ENCODE measurements around the gene SLC10A2.

Gene SLC10A2

GRCh38 chr13:103046676-103047075, 19.5 kb downstream of the SLC10A2 start:
- H3K4me1 ChIP-seq (ENCODE audit: control insufficient read depth, insufficient read depth, low read length, unreplicated experiment): no peaks in the 10 kb centered on the region
- H3K36me3 ChIP-seq (ENCODE audit: insufficient read depth, low read length): no peaks in the 10 kb centered on the region
- H3K27me3 ChIP-seq (ENCODE audit: insufficient read depth, low read length): no peaks in the 10 kb centered on the region
- no peaks in the 10 kb centered on the region for H3K79me2 ChIP-seq (ENCODE audit: control insufficient read depth, insufficient read depth, low read length, unreplicated experiment)
- no peak overlapping the region for H3K27ac ChIP-seq (ENCODE audit: low read depth, low read length)
- H2AFZ ChIP-seq (ENCODE audit: low read length, unreplicated experiment): no peak overlapping the region
- H3K4me3 ChIP-seq (ENCODE audit: low read depth, low read length): no peak overlapping the region

DNA sequence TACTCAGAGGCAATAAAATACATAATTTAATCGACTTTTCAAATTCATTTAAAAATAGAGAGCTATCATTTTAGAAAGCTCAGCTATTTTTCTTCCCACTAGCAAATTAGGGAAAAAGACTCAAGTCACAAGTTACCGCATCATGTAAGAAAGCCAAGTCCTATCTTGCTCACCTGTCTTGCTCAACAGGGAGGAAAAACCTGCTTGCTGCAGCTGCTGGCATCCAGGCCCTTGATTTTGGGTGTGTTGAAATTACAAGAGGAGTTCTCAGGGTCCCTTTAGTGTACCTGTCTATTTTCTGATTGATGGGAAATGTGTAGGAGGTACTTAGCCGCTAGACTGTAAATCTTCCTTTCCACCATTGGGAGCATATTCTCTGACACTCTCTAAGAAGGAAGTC, 22.2 kb downstream of the SLC10A2 start:
- Histone ChIP-seq H3K27ac (ENCODE audit: low read depth, low read length) (no peak overlapping the region), H2AFZ (ENCODE audit: low read length, unreplicated experiment) (no peak overlapping the region), H3K4me1 (ENCODE audit: control insufficient read depth, insufficient read depth, low read length, unreplicated experiment) (no peaks in the 10 kb centered on the region), H3K4me3 (ENCODE audit: low read depth, low read length) (no peak overlapping the region), H3K27me3 (ENCODE audit: insufficient read depth, low read length) (no peaks in the 10 kb centered on the region), H3K36me3 (ENCODE audit: insufficient read depth, low read length) (no peaks in the 10 kb centered on the region), H3K79me2 (ENCODE audit: control insufficient read depth, insufficient read depth, low read length, unreplicated experiment) (no peaks in the 10 kb centered on the region)

DNA sequence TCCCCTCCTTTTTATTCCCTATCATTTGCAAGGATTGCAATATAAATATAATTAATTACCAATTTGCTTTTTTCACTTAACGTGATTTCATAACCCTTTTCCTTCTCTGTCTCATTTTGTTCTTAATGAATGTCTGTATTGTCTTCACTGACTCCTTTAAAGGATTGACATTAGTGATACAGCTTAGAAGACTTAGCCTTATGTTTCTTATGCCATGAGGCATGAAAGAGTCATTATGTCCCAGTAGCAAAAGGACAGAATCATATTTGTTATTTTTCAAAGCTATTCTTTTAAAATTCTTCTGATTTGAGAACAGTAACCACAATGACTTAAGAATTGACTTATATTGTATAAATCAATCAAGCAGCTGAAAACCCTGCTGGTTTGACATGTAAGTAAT, 26.2 kb downstream of the SLC10A2 start:
- no peak overlapping the region for H3K4me3 ChIP-seq (ENCODE audit: low read depth, low read length)

GRCh38 chr13:103039183-103039582, 27.0 kb downstream of the SLC10A2 start:
- no peak overlapping the region for H2AFZ ChIP-seq (ENCODE audit: low read length, unreplicated experiment)
- H3K27me3 ChIP-seq (ENCODE audit: insufficient read depth, low read length): no peaks in the 10 kb centered on the region
- H3K27ac ChIP-seq (ENCODE audit: low read depth, low read length): no peak overlapping the region
- H3K4me3 ChIP-seq (ENCODE audit: low read depth, low read length): no peak overlapping the region
- no peaks in the 10 kb centered on the region for H3K4me1 ChIP-seq (ENCODE audit: control insufficient read depth, insufficient read depth, low read length, unreplicated experiment)
- H3K79me2 ChIP-seq (ENCODE audit: control insufficient read depth, insufficient read depth, low read length, unreplicated experiment): no peaks in the 10 kb centered on the region
- H3K36me3 ChIP-seq (ENCODE audit: insufficient read depth, low read length): no peaks in the 10 kb centered on the region

More for the DNA sequence above, 26.2 kb downstream of the SLC10A2 start:
- H3K36me3 ChIP-seq (ENCODE audit: insufficient read depth, low read length): no peaks in the 10 kb centered on the region
- H3K79me2 ChIP-seq (ENCODE audit: control insufficient read depth, insufficient read depth, low read length, unreplicated experiment): no peaks in the 10 kb centered on the region
- H3K27me3 ChIP-seq (ENCODE audit: insufficient read depth, low read length): no peaks in the 10 kb centered on the region
- no peak overlapping the region for H2AFZ ChIP-seq (ENCODE audit: low read length, unreplicated experiment)
- no peaks in the 10 kb centered on the region for H3K4me1 ChIP-seq (ENCODE audit: control insufficient read depth, insufficient read depth, low read length, unreplicated experiment)
- H3K27ac ChIP-seq (ENCODE audit: low read depth, low read length): no peak overlapping the region

- no peak overlapping the region for H3K4me3 ChIP-seq (ENCODE audit: low read depth, low read length)
- H3K36me3 ChIP-seq (ENCODE audit: insufficient read depth, low read length): no peaks in the 10 kb centered on the region
- H3K79me2 ChIP-seq (ENCODE audit: control insufficient read depth, insufficient read depth, low read length, unreplicated experiment): no peaks in the 10 kb centered on the region
- no peaks in the 10 kb centered on the region for H3K4me1 ChIP-seq (ENCODE audit: control insufficient read depth, insufficient read depth, low read length, unreplicated experiment)
- H3K27ac ChIP-seq (ENCODE audit: low read depth, low read length): no peak overlapping the region
- H3K27me3 ChIP-seq (ENCODE audit: insufficient read depth, low read length): no peaks in the 10 kb centered on the region
- no peak overlapping the region for H2AFZ ChIP-seq (ENCODE audit: low read length, unreplicated experiment)
These were observed 29.9 kb downstream of the SLC10A2 start for GRCh38 chr13:103036268-103036667.

- Histone ChIP-seq H2AFZ (ENCODE audit: low read length, unreplicated experiment) (no peak overlapping the region), H3K4me3 (ENCODE audit: low read depth, low read length) (no peak overlapping the region), H3K4me1 (ENCODE audit: control insufficient read depth, insufficient read depth, low read length, unreplicated experiment) (no peaks in the 10 kb centered on the region), H3K36me3 (ENCODE audit: insufficient read depth, low read length) (no peaks in the 10 kb centered on the region), H3K27me3 (ENCODE audit: insufficient read depth, low read length) (no peaks in the 10 kb centered on the region), H3K27ac (ENCODE audit: low read depth, low read length) (no peak overlapping the region), H3K79me2 (ENCODE audit: control insufficient read depth, insufficient read depth, low read length, unreplicated experiment) (no peaks in the 10 kb centered on the region)
These were observed 32.2 kb downstream of the SLC10A2 start for GRCh38 chr13:103033999-103034398.

DNA sequence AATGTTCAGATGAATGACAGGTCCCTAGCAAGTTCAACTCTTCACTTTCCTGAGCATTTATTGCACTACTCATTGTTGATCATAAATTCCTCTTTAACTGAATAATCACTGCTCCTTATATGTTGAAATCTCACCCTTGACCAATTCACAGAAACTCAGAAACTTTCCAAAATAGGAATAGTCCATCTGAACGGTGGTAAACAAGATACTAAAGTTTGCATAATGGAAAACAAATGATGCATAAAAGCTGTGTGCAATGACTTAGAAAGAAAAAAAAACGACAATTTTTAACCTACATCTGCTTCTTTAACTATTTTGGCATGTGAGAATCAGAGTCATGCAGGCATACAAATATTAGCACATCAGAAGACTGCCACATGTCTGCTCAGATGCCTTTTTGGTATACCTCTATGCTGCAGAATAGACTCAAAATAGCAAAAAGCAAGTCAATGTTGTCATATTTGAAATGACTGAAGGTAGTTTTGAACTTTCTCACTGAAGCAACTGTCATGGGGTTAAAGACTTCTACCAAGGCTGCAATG, 34.8 kb downstream of the SLC10A2 start:
- Histone ChIP-seq H3K27me3 (ENCODE audit: insufficient read depth, low read length) (no peaks in the 10 kb centered on the region), H3K79me2 (ENCODE audit: control insufficient read depth, insufficient read depth, low read length, unreplicated experiment) (no peaks in the 10 kb centered on the region), H2AFZ (ENCODE audit: low read length, unreplicated experiment) (no peak overlapping the region), H3K4me1 (ENCODE audit: control insufficient read depth, insufficient read depth, low read length, unreplicated experiment) (no peaks in the 10 kb centered on the region), H3K4me3 (ENCODE audit: low read depth, low read length) (no peak overlapping the region), H3K27ac (ENCODE audit: low read depth, low read length) (no peak overlapping the region), H3K36me3 (ENCODE audit: insufficient read depth, low read length) (no peaks in the 10 kb centered on the region)

- Histone ChIP-seq H3K4me1 (ENCODE audit: control insufficient read depth, insufficient read depth, low read length, unreplicated experiment) (no peaks in the 10 kb centered on the region), H3K79me2 (ENCODE audit: control insufficient read depth, insufficient read depth, low read length, unreplicated experiment) (no peaks in the 10 kb centered on the region), H2AFZ (ENCODE audit: low read length, unreplicated experiment) (no peak overlapping the region), H3K4me3 (ENCODE audit: low read depth, low read length) (no peak overlapping the region), H3K36me3 (ENCODE audit: insufficient read depth, low read length) (no peaks in the 10 kb centered on the region), H3K27me3 (ENCODE audit: insufficient read depth, low read length) (no peaks in the 10 kb centered on the region), H3K27ac (ENCODE audit: low read depth, low read length) (no peak overlapping the region)
These were observed 35.4 kb downstream of the SLC10A2 start for GRCh38 chr13:103030776-103031175.

DNA sequence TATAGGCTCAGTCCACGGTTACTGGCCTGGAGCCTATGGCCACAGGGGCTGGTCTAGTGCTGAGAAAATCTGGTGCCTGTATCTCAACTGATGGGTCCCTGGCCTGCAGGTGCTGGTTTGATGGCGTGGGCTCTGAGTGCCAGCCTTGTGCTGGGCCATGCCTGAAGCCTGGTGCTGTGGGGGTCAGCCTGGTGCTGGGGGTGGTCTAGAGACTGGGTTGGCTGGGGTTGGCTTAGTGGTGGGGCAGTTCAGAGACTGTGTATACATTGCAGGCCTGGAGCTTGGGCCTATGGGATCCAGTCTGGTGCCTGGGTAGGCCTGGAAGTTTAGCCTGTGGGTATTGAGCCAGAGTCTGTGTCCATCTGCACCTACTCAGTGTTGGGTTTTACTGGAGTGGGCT, 36.4 kb downstream of the SLC10A2 start:
- Histone ChIP-seq H3K27ac (ENCODE audit: low read depth, low read length) (no peak overlapping the region), H2AFZ (ENCODE audit: low read length, unreplicated experiment) (no peak overlapping the region), H3K79me2 (ENCODE audit: control insufficient read depth, insufficient read depth, low read length, unreplicated experiment) (no peaks in the 10 kb centered on the region), H3K27me3 (ENCODE audit: insufficient read depth, low read length) (no peaks in the 10 kb centered on the region), H3K4me3 (ENCODE audit: low read depth, low read length) (no peak overlapping the region), H3K36me3 (ENCODE audit: insufficient read depth, low read length) (no peaks in the 10 kb centered on the region), H3K4me1 (ENCODE audit: control insufficient read depth, insufficient read depth, low read length, unreplicated experiment) (no peaks in the 10 kb centered on the region)

GRCh38 chr13:103022336-103022735, 43.9 kb downstream of the SLC10A2 start:
- no peaks in the 10 kb centered on the region for H3K36me3 ChIP-seq (ENCODE audit: insufficient read depth, low read length)
- H3K4me1 ChIP-seq (ENCODE audit: control insufficient read depth, insufficient read depth, low read length, unreplicated experiment): no peaks in the 10 kb centered on the region
- H3K27ac ChIP-seq (ENCODE audit: low read depth, low read length): no peak overlapping the region
- H3K79me2 ChIP-seq (ENCODE audit: control insufficient read depth, insufficient read depth, low read length, unreplicated experiment): no peaks in the 10 kb centered on the region
- H3K27me3 ChIP-seq (ENCODE audit: insufficient read depth, low read length): no peaks in the 10 kb centered on the region
- H2AFZ ChIP-seq (ENCODE audit: low read length, unreplicated experiment): no peak overlapping the region
- no peak overlapping the region for H3K4me3 ChIP-seq (ENCODE audit: low read depth, low read length)

- H3K4me1 ChIP-seq (ENCODE audit: control insufficient read depth, insufficient read depth, low read length, unreplicated experiment): no peaks in the 10 kb centered on the region
These were observed 47.7 kb downstream of the SLC10A2 start for GRCh38 chr13:103018556-103018955.

More at GRCh38 chr13:103018556-103018955, 47.7 kb downstream of the SLC10A2 start:
- H3K36me3 ChIP-seq (ENCODE audit: insufficient read depth, low read length): no peaks in the 10 kb centered on the region
- no peak overlapping the region for H3K4me3 ChIP-seq (ENCODE audit: low read depth, low read length)
- no peaks in the 10 kb centered on the region for H3K79me2 ChIP-seq (ENCODE audit: control insufficient read depth, insufficient read depth, low read length, unreplicated experiment)
- 0 out of 2 replicates have a peak, but pooled peaks cover 3% of the 10 kb centered on the region for H3K27me3 ChIP-seq (ENCODE audit: insufficient read depth, low read length)
- H2AFZ ChIP-seq (ENCODE audit: low read length, unreplicated experiment): no peak overlapping the region
- H3K27ac ChIP-seq (ENCODE audit: low read depth, low read length): no peak overlapping the region

Data from ACC112 (cell line).